Spleen (tissue), 11 donors: ENCODE measurements around the gene FOXO6. TPM values are rescaled to one million over a fixed set of nuclear protein-coding genes. Genes with fewer than 3 reads are reported as not detected.

ENCODE experiments used
- DNase-seq: peaks from one replicate; pipeline ENCODE4 v3.0.0-alpha.2; 2020
- H3K27ac ChIP-seq, 8 donors: fragments of 200-600 bp; sonication (generic) in 7 of 8; 1 replicate in 4 of 8; 2 replicates in 4 of 8; pipeline versions ENCODE4 v1.5.0 to v1.8.0; 2016 to 2021; ENCODE audit warnings: inconsistent platforms in 4 of 8, mild to moderate bottlenecking in 4 of 8, moderate library complexity in 1 of 8
- H3K27me3 ChIP-seq, 7 donors: fragments of 200-600 bp; sonication (generic) in 6 of 7; replicated peaks in 1 of 7; 1 replicate in 4 of 7; 2 replicates in 3 of 7; pipeline versions ENCODE4 v1.5.0 to v1.8.0; 2016 to 2021; ENCODE audit warnings: inconsistent platforms in 3 of 7, mild to moderate bottlenecking in 1 of 7
- H3K36me3 ChIP-seq, 6 donors: fragments of 200-600 bp; sonication (generic) in 5 of 6; 1 replicate in 4 of 6; 2 replicates in 2 of 6; pipeline versions ENCODE4 v1.5.0 to v1.8.0; 2016 to 2021; ENCODE audit warnings: inconsistent platforms in 2 of 6
- H3K4me1 ChIP-seq, 6 donors: fragments of 200-600 bp; sonication (generic) in 5 of 6; 1 replicate in 3 of 6; 2 replicates in 3 of 6; pipeline versions ENCODE4 v1.5.0 to v1.8.0; 2016 to 2021; ENCODE audit warnings: inconsistent platforms in 3 of 6
- H3K4me3 ChIP-seq, 8 donors: fragments of 200-600 bp; sonication (generic) in 7 of 8; 1 replicate in 4 of 8; 2 replicates in 4 of 8; pipeline versions ENCODE4 v1.5.0 to v1.8.0; 2016 to 2021; ENCODE audit warnings: inconsistent platforms in 4 of 8, mild to moderate bottlenecking in 4 of 8, moderate library complexity in 2 of 8
- H3K9me3 ChIP-seq, 8 donors: fragments of 200-600 bp; sonication (generic) in 7 of 8; 1 replicate in 4 of 8; 2 replicates in 4 of 8; pipeline versions ENCODE4 v1.5.0 to v1.8.0; 2016 to 2021; ENCODE audit warnings: inconsistent platforms in 4 of 8
- POLR2A ChIP-seq, 3 donors: fragments of 450-650 bp; IDR thresholded peaks; one replicate each; pipeline ENCODE4 v1.5.1; 2017; ENCODE audit warnings: antibody characterized with exemption in 3 of 3, mild to moderate bottlenecking in 1 of 3
- POLR2AphosphoS5 ChIP-seq, 3 donors: sonication (generic); formaldehyde crosslinking; IDR thresholded peaks; one replicate each; pipeline ENCODE4 v1.5.1; 2017; ENCODE audit warnings: antibody characterized with exemption in 3 of 3
- WGBS, 5 donors: extraction: QIAGEN DNeasy Blood & Tissue Kit in 3 of 5; methylation state at CpG; one replicate each; pipeline versions ENCODE4 v1.1.5 to v1.1.7; 2013 to 2018; 5-methylcytosine and 5-hydroxymethylcytosine counted together
- intact Hi-C: fragments of 100-400 bp; cut with DNase I; formaldehyde crosslinking; loops from one replicate; pipeline ENCODE4 v1.15.0; 2023; ENCODE audit warnings: low total_unique reads
- polyA plus RNA-seq, 3 donors: library from polyadenylated mRNA; stranded (reverse); fragments of 200-250 nt; gene quantifications; one replicate each; pipeline ENCODE4 v1.2.1, GENCODE V29; 2013
- total RNA-seq, 7 donors: library from RNA; depleted of rRNA in 3 of 7; stranded (reverse); fragments of >200 nt in 3 of 7; fragmentation: NEBNext Ultra II Directional in 4 of 7; extraction: Animal tissue kit (Norgen Biotek cat#: 25700) in 4 of 7; gene quantifications; one replicate each; pipeline versions ENCODE4 v1.1.0 to v1.2.1, GENCODE V29; 2016 to 2021
- TF ChIP-seq, protein P1 (sequence below), 11 experiments: fragments of 200-600 bp in 7 of 11; fragments of 450-650 bp in 4 of 11; sonication (generic) in 4 of 11; IDR thresholded peaks in 8 of 11; conservative IDR thresholded peaks in 3 of 11; 1 replicate in 7 of 11; 2 replicates in 4 of 11; pipeline versions ENCODE4 v1.4.0 to v1.8.0; 2016 to 2021; ENCODE audit warnings: antibody characterized with exemption in 11 of 11, inconsistent platforms in 4 of 11, mild to moderate bottlenecking in 1 of 11
- donor health status: healthy with polysubstance abuse.
- donor health status: DM: no; HTN: no; CAD: no; lungs with moderate emphysema.
- donor health status: DM: no; HTN: no; CAD: no.
- donor health status: Bipolar disorder and iron deficiency.
- donor health status: healthy.
- donor health status: DM: no; HTN: no; CAD: no.
- donor health status: DM: yes; HTN: yes; CAD: no.

The FOXO6 gene
- total and polyA plus RNA-seq, 10 donors: 0.14 to 1.6 (median 0.32) TPM; not detected in 1

DNA sequence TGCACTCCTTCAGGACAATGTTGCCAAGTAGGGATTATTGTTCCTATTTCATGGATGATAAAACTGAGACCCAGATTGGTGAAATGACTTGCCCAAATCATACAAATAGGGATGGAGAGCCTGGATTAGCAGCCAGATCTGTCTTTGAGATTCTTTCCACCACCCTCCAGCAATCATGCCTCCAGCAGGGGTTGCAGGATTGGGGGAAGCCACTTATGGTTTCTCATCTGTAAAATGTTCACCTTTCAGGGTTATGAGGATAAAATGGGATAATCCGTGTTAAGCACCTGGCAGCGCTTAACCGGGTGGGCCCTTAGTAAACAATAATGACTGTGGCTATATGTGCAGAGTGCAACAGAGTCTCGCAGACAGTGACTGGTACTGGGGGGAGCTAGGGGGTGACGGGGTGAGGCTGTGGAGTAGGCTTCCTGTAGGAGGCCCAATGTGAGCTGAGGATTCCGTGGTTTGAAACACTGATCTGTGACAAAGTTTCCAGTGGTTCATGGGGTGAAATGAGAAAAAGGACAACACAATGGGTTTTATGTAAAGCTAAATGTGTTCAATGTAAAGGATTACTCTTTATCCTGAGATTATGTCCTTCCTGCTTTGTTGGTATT, 33.7 kb upstream of the FOXO6 start:
- no peaks in the 10 kb centered on the region for H3K4me1 ChIP-seq
- 67 to 77% (median 73%) methylated on average over 6 of the region's 6 CpGs for WGBS, 5 donors
- peaks cover 0 to 14% (median 0%) of the 10 kb centered on the region in 7 donors for H3K27me3 ChIP-seq
- TF ChIP-seq, protein P1, sequence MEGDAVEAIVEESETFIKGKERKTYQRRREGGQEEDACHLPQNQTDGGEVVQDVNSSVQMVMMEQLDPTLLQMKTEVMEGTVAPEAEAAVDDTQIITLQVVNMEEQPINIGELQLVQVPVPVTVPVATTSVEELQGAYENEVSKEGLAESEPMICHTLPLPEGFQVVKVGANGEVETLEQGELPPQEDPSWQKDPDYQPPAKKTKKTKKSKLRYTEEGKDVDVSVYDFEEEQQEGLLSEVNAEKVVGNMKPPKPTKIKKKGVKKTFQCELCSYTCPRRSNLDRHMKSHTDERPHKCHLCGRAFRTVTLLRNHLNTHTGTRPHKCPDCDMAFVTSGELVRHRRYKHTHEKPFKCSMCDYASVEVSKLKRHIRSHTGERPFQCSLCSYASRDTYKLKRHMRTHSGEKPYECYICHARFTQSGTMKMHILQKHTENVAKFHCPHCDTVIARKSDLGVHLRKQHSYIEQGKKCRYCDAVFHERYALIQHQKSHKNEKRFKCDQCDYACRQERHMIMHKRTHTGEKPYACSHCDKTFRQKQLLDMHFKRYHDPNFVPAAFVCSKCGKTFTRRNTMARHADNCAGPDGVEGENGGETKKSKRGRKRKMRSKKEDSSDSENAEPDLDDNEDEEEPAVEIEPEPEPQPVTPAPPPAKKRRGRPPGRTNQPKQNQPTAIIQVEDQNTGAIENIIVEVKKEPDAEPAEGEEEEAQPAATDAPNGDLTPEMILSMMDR (IDR thresholded peaks at IDR 0.05 in 8 of 11, conservative IDR thresholded peaks at IDR 0.05 in 3 of 11): no peak
- TF ChIP-seq POLR2AphosphoS5 (IDR thresholded peaks at IDR 0.05) (no peak), POLR2A (IDR thresholded peaks at IDR 0.05) (no peak)
- intact Hi-C loops: no loop called here
- no peak overlapping the region for H3K27ac ChIP-seq
- H3K4me3 ChIP-seq: no peak overlapping the region
- DNase-seq: no peak
- no peaks in the 10 kb centered on the region for H3K36me3 ChIP-seq
- H3K9me3 ChIP-seq: no peaks in the 10 kb centered on the region

DNA sequence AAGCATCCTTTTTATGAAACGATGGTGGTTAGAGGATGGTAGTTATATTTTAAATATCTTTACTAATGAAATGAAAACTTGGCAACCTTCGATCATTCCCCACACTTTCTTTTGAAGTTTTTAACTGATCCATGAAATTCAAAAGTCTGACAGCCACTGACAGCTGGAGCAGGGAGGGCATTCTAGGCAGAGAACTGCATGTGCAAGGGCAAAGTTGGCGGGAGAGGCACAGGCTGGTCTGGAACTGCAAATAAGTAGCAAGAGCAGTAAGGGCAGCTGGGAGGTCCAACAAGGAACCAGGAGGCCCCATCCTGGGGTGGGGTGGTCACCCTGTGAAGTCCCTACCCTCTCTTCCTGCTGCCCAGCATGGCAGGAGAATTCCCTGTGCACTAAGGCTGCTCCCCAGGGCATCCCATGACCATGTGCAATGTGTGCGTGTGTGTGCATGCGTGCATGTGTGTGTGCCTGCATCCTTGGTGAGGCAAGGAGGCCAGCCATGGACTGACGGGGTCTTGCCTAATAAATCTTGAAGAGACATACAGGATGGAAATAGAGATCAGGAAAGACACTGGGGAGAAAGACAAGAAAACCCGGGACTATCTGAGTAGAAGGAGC, 33.1 kb upstream of the FOXO6 start:
- no peak overlapping the region for H3K4me3 ChIP-seq
- TF ChIP-seq, protein P1 (IDR thresholded peaks at IDR 0.05 in 8 of 11, conservative IDR thresholded peaks at IDR 0.05 in 3 of 11): no peak
- TF ChIP-seq POLR2A (IDR thresholded peaks at IDR 0.05) (no peak), POLR2AphosphoS5 (IDR thresholded peaks at IDR 0.05) (no peak)

GRCh38 chr1:41328780-41329640, 32.2 kb upstream of the FOXO6 start:
- no peak overlapping the region for H3K4me3 ChIP-seq
- intact Hi-C loops: no loop called here
- no peaks in the 10 kb centered on the region for H3K9me3 ChIP-seq
- no peak for DNase-seq
- H3K27ac ChIP-seq: no peak overlapping the region
- H3K27me3 ChIP-seq: peaks cover 0 to 9% (median 0%) of the 10 kb centered on the region in 7 donors
- no peaks in the 10 kb centered on the region for H3K4me1 ChIP-seq
- WGBS, 5 donors: 72 to 93% (median 85%) methylated on average over 6 of the region's 6 CpGs
- no peak for TF ChIP-seq POLR2A (IDR thresholded peaks at IDR 0.05)
- H3K36me3 ChIP-seq: no peaks in the 10 kb centered on the region

More for the DNA sequence above, 33.1 kb upstream of the FOXO6 start:
- intact Hi-C loops: no loop called here
- DNase-seq: no peak
- Histone ChIP-seq H3K27me3 (peaks cover 0 to 10% (median 0%) of the 10 kb centered on the region in 7 donors), H3K27ac (no peak overlapping the region), H3K4me1 (no peaks in the 10 kb centered on the region), H3K36me3 (no peaks in the 10 kb centered on the region), H3K9me3 (no peaks in the 10 kb centered on the region)
- WGBS, 5 donors: 82 to 85% (median 85%) methylated on average over 7 of the region's 7 CpGs

GRCh38 chr1:41329662-41330587, 31.3 kb upstream of the FOXO6 start:
- intact Hi-C loops: no loop called here
- no peak for DNase-seq
- WGBS, 5 donors: 87 to 89% (median 87%) methylated on average over 11 of the region's 11 CpGs

More at GRCh38 chr1:41329662-41330587, 31.3 kb upstream of the FOXO6 start:
- Histone ChIP-seq H3K27ac (no peak overlapping the region), H3K27me3 (peaks cover 0 to 9% (median 0%) of the 10 kb centered on the region in 7 donors), H3K4me1 (no peaks in the 10 kb centered on the region), H3K9me3 (peaks cover 0 to 9% (median 0%) of the 10 kb centered on the region in 8 donors), H3K36me3 (no peaks in the 10 kb centered on the region), H3K4me3 (no peak overlapping the region)
- TF ChIP-seq POLR2AphosphoS5 (IDR thresholded peaks at IDR 0.05) (no peak), POLR2A (IDR thresholded peaks at IDR 0.05) (no peak)
- TF ChIP-seq, protein P1 (IDR thresholded peaks at IDR 0.05 in 8 of 11, conservative IDR thresholded peaks at IDR 0.05 in 3 of 11): no peak
